H9 (cell line): ENCODE results near the gene ST6GALNAC6. TPM values are rescaled to one million over a fixed set of nuclear protein-coding genes. Genes with fewer than 3 reads are reported as not detected.

ENCODE experiments used
- DNase-seq: peaks from one replicate; pipeline ENCODE4 v3.0.0-alpha.2; 2017
- H2AFZ ChIP-seq: one replicate; pipeline ENCODE4 v1.6.1; 2013; ENCODE audit warnings: mild to moderate bottlenecking, low read length, control low read depth, moderate library complexity
- H2AK5ac ChIP-seq: 2 replicates; pipeline ENCODE4 v1.6.1; 2013; ENCODE audit warnings: low read length, control low read depth, mixed read lengths; ENCODE audit not compliant: insufficient read length
- H2BK120ac ChIP-seq: one replicate; pipeline ENCODE4 v1.6.1; 2013; ENCODE audit warnings: low read depth, mild to moderate bottlenecking, low read length, control low read depth, inconsistent platforms; ENCODE audit not compliant: poor library complexity, severe bottlenecking
- H2BK12ac ChIP-seq: 2 replicates; pipeline ENCODE4 v1.6.1; 2013; ENCODE audit warnings: low read length, control low read depth, mixed read lengths, low read depth; ENCODE audit not compliant: insufficient read length
- H2BK15ac ChIP-seq: 2 replicates; pipeline ENCODE4 v1.6.1; 2013; ENCODE audit warnings: low read depth, low read length, control low read depth
- H2BK20ac ChIP-seq: one replicate; pipeline ENCODE4 v1.6.1; 2013; ENCODE audit warnings: low read depth, mild to moderate bottlenecking, low read length, control low read depth, inconsistent platforms; ENCODE audit not compliant: poor library complexity, severe bottlenecking
- H2BK5ac ChIP-seq: 2 replicates; pipeline ENCODE4 v1.6.1; 2013; ENCODE audit warnings: low read length, control low read depth, mixed read lengths; ENCODE audit not compliant: insufficient read length
- H3K14ac ChIP-seq: 2 replicates; pipeline ENCODE4 v1.6.1; 2013; ENCODE audit warnings: low read length, control low read depth; ENCODE audit not compliant: insufficient read depth
- H3K18ac ChIP-seq: 2 replicates; pipeline ENCODE4 v1.6.1; 2013; ENCODE audit warnings: low read depth, mild to moderate bottlenecking, mixed read lengths, low read length, control low read depth; ENCODE audit not compliant: insufficient read length
- H3K23ac ChIP-seq: 2 replicates; pipeline ENCODE4 v1.6.1; 2013; ENCODE audit warnings: low read length, control low read depth, mixed read lengths, low read depth; ENCODE audit not compliant: insufficient read length
- H3K23me2 ChIP-seq: 2 replicates; pipeline ENCODE4 v1.6.1; 2013; ENCODE audit warnings: low read depth, mild to moderate bottlenecking, mixed read lengths, low read length, control low read depth; ENCODE audit not compliant: insufficient read length, poor library complexity, severe bottlenecking
- H3K27ac ChIP-seq: 2 replicates; pipeline ENCODE4 v1.5.1; 2013; ENCODE audit warnings: low read length, control low read depth, mixed read lengths, low read depth; ENCODE audit not compliant: insufficient read length
- H3K27me3 ChIP-seq: 2 replicates; pipeline ENCODE4 v1.6.1; 2013; ENCODE audit warnings: low read length, control low read depth, inconsistent platforms; ENCODE audit not compliant: insufficient read depth
- H3K4ac ChIP-seq: 2 replicates; pipeline ENCODE4 v1.6.1; 2013; ENCODE audit warnings: low read depth, mild to moderate bottlenecking, control low read depth, inconsistent platforms, low read length, moderate library complexity
- H3K4me1 ChIP-seq: 2 replicates; pipeline ENCODE4 v1.6.1; 2013; ENCODE audit warnings: low read length, control low read depth, inconsistent platforms; ENCODE audit not compliant: insufficient read depth
- H3K4me2 ChIP-seq: 2 replicates; pipeline ENCODE4 v1.6.1; 2013; ENCODE audit warnings: low read length, control low read depth, mixed read lengths; ENCODE audit not compliant: insufficient read length, insufficient read depth
- H3K56ac ChIP-seq: 2 replicates; pipeline ENCODE4 v1.6.1; 2013; ENCODE audit warnings: low read depth, mild to moderate bottlenecking, mixed read lengths, low read length, control low read depth; ENCODE audit not compliant: insufficient read length
- H3K79me1 ChIP-seq: 2 replicates; pipeline ENCODE4 v1.6.1; 2013; ENCODE audit warnings: low read depth, mild to moderate bottlenecking, moderate library complexity, low read length, control low read depth, inconsistent platforms; ENCODE audit not compliant: insufficient read depth, poor library complexity, severe bottlenecking
- H3K79me2 ChIP-seq: 2 replicates; pipeline ENCODE4 v1.6.1; 2013; ENCODE audit warnings: low read length, control low read depth, inconsistent platforms; ENCODE audit not compliant: insufficient read depth
- H3K9ac ChIP-seq: 2 replicates; pipeline ENCODE4 v1.6.1; 2013; ENCODE audit warnings: low read length, control low read depth, mixed read lengths; ENCODE audit not compliant: insufficient read length; ENCODE audit errors: extremely low read depth
- H3K9me3 ChIP-seq: one replicate; pipeline ENCODE4 v1.6.1; 2013; ENCODE audit warnings: low read depth, low read length, inconsistent platforms; ENCODE audit not compliant: control insufficient read depth
- H3T11ph ChIP-seq: one replicate; pipeline ENCODE4 v1.6.1; 2013; ENCODE audit warnings: mild to moderate bottlenecking, low read length, control low read depth, inconsistent platforms
- H4K20me1 ChIP-seq: one replicate; pipeline ENCODE4 v1.6.1; 2013; ENCODE audit not compliant: control insufficient read depth, insufficient read length, insufficient read depth
- H4K5ac ChIP-seq: 2 replicates; pipeline ENCODE4 v1.6.1; 2013; ENCODE audit warnings: low read depth, mild to moderate bottlenecking, mixed read lengths, low read length, control low read depth; ENCODE audit not compliant: insufficient read length
- H4K8ac ChIP-seq: replicated peaks from 2 replicates; pipeline ENCODE4 v1.6.1; 2013; ENCODE audit warnings: low read length, control low read depth, mixed read lengths, low read depth; ENCODE audit not compliant: insufficient read length
- H4K91ac ChIP-seq: 2 replicates; pipeline ENCODE4 v1.6.1; 2013; ENCODE audit warnings: low read depth, mild to moderate bottlenecking, moderate library complexity, mixed read lengths, low read length, control low read depth; ENCODE audit not compliant: insufficient read length
- H3K27ac Mint-ChIP-seq, 3 experiments: 2 replicates in 2 of 3; 3 replicates in 1 of 3; pipeline ENCODE4 v1.8.0; 2020 to 2021; ENCODE audit warnings: mixed read lengths in 3 of 3, mild to moderate bottlenecking in 1 of 3, moderate library complexity in 1 of 3
- H3K27me3 Mint-ChIP-seq: 2 replicates; pipeline ENCODE4 v1.8.0; 2021; ENCODE audit warnings: low read depth, mild to moderate bottlenecking, moderate library complexity, mixed read lengths
- H3K36me3 Mint-ChIP-seq, 3 experiments: 2 replicates in 2 of 3; 3 replicates in 1 of 3; pipeline ENCODE4 v1.8.0; 2020 to 2021; ENCODE audit warnings: low read depth in 3 of 3, mixed read lengths in 3 of 3; ENCODE audit not compliant: insufficient read depth in 1 of 3
- H3K4me1 Mint-ChIP-seq, 2 experiments: 2 replicates each; pipeline ENCODE4 v1.8.0; 2020; ENCODE audit warnings: mixed read lengths in 2 of 2
- H3K4me3 Mint-ChIP-seq, 2 experiments: 2 replicates in 1 of 2; 3 replicates in 1 of 2; pipeline ENCODE4 v1.8.0; 2020 to 2021; ENCODE audit warnings: mild to moderate bottlenecking in 2 of 2, mixed read lengths in 2 of 2, moderate library complexity in 1 of 2
- H3K9me3 Mint-ChIP-seq, 2 experiments: 2 replicates in 1 of 2; 3 replicates in 1 of 2; pipeline ENCODE4 v1.8.0; 2020; ENCODE audit warnings: mild to moderate bottlenecking in 2 of 2, mixed read lengths in 2 of 2, moderate library complexity in 1 of 2
- CTCF ChIP-seq: fragments of 200-600 bp; sonication (generic); conservative IDR thresholded peaks from 3 replicates; pipeline ENCODE4 v1.8.0; 2021; ENCODE audit warnings: antibody characterized with exemption, mild to moderate bottlenecking
- WGBS: extraction: QIAGEN DNeasy Blood & Tissue Kit; methylation state at CpG from one replicate; pipeline ENCODE4 v1.1.7; 2013; ENCODE audit warnings: missing lambda C conversion rate, low lambda C conversion rate, mixed read lengths; ENCODE audit not compliant: insufficient read length; ENCODE audit errors: extremely low coverage; 5-methylcytosine and 5-hydroxymethylcytosine counted together
- total RNA-seq: library from RNA; stranded (reverse); gene quantifications from 2 replicates; pipeline ENCODE4 v1.2.1, GENCODE V29; 2021

The ST6GALNAC6 gene
- total RNA-seq, 1 experiment from 2014 or later = 29.8 TPM

- Histone ChIP-seq H2BK15ac (no peak overlapping the region), H3K4me1 (no peaks in the 10 kb centered on the region), H3K56ac (no peak overlapping the region), H4K20me1 (no peaks in the 10 kb centered on the region), H3K4ac (no peak overlapping the region), H2BK120ac (no peak overlapping the region), H3K14ac (no peak overlapping the region), H3K4me2 (no peak overlapping the region), H2BK20ac (no peak overlapping the region), H3K18ac (no peak overlapping the region), H4K91ac (no peak overlapping the region), H3K9ac (no peak overlapping the region), H4K8ac (no peak overlapping the region), H3K23ac (no peak overlapping the region), H3K79me2 (no peaks in the 10 kb centered on the region), H2AFZ (no peak overlapping the region), H3K23me2 (peaks cover 3% of the 10 kb centered on the region), H3K27me3 (no peaks in the 10 kb centered on the region), H2AK5ac (no peak overlapping the region), H3T11ph (no peak overlapping the region), H3K79me1 (no peaks in the 10 kb centered on the region), H2BK5ac (no peak overlapping the region), H3K27ac (no peak overlapping the region), H2BK12ac (no peak overlapping the region), H3K9me3 (no peaks in the 10 kb centered on the region), H4K5ac (no peak overlapping the region)
- H3K9me3 Mint-ChIP-seq = no peaks in the 10 kb centered on the region
- TF ChIP-seq CTCF = no peak
- no peak for DNase-seq
- no peak overlapping the region for H3K4me3 Mint-ChIP-seq
- peaks cover 7 to 12% of the 10 kb centered on the region in 2 experiments for H3K4me1 Mint-ChIP-seq
- H3K36me3 Mint-ChIP-seq = no peaks in the 10 kb centered on the region
- no peak overlapping the region; a peak in 1 of 7 replicates for H3K27ac Mint-ChIP-seq
- no CpG with 5 or more reads among the region's 8 CpGs for WGBS
- no peaks in the 10 kb centered on the region; the same call in none of the 2 replicates for H3K27me3 Mint-ChIP-seq
These were observed 39.1 kb downstream of the ST6GALNAC6 start for GRCh38 chr9:127860260-127860659.
